T-helper 2 cell treated with Interferon-gamma antibody and Interleukin-4, amounts not matched to agents 5 μg/mL and 100 μg/mL, for 36 hours (primary cell): ENCODE measurements around the gene GUCD1.
"Not testable (repeated sequence)": the region's sequence is repeated elsewhere in the genome, so short reads cannot be mapped to it uniquely, and the experiment has no call there.

Source experiments
- DNase-seq: peaks from one replicate; pipeline ENCODE4 v3.0.0; 2021; ENCODE audit warnings: low spot score
- H3K27ac Mint-ChIP-seq: one replicate; pipeline ENCODE4 v1.8.0; 2021; ENCODE audit warnings: mild to moderate bottlenecking, mixed read lengths
- H3K27me3 Mint-ChIP-seq: one replicate; pipeline ENCODE4 v1.8.0; 2021; ENCODE audit warnings: low read depth, mixed read lengths
- H3K36me3 Mint-ChIP-seq: one replicate; pipeline ENCODE4 v1.8.0; 2021; ENCODE audit warnings: low read depth, mixed read lengths
- H3K4me1 Mint-ChIP-seq: one replicate; pipeline ENCODE4 v1.8.0; 2021; ENCODE audit warnings: low read depth, mixed read lengths
- H3K4me3 Mint-ChIP-seq: one replicate; pipeline ENCODE4 v1.8.0; 2022; ENCODE audit warnings: mild to moderate bottlenecking, moderate library complexity, mixed read lengths
- H3K9me3 Mint-ChIP-seq: one replicate; pipeline ENCODE4 v1.8.0; 2021; ENCODE audit warnings: mixed read lengths

The GUCD1 gene

GRCh38 chr22:24593836-24594568 lies 39.1 kb upstream of the GUCD1 start:
- no peak for DNase-seq
- Mint-ChIP-seq H3K36me3 (no peaks in the 10 kb centered on the region), H3K4me3 (peak overlapping the region; percentile 66), H3K4me1 (peaks cover 1% of the 10 kb centered on the region), H3K27ac (no peak overlapping the region), H3K27me3 (no peaks in the 10 kb centered on the region), H3K9me3 (no peaks in the 10 kb centered on the region)

- H3K9me3 Mint-ChIP-seq, H3K27me3 Mint-ChIP-seq, H3K4me1 Mint-ChIP-seq, H3K36me3 Mint-ChIP-seq, DNase-seq, H3K27ac Mint-ChIP-seq: not testable (repeated sequence)
- peak overlapping the region; percentile 66 for H3K4me3 Mint-ChIP-seq
Observed at GRCh38 chr22:24593559-24593835, 38.6 kb upstream of the GUCD1 start.

GRCh38 chr22:24592851-24593558 lies 38.1 kb upstream of the GUCD1 start, which contains the start of gene LRRC75B:
TSS of gene LRRC75B (minus strand) at chr22:24593073. CDS start at chr22:24593039, 34 bp downstream.
- Mint-ChIP-seq H3K9me3 (no peaks in the 10 kb centered on the region), H3K4me3 (peak within 1 kb of the TSS; percentile 89), H3K4me1 (peaks cover 1% of the 10 kb centered on the region), H3K36me3 (no peaks in the 10 kb centered on the region), H3K27ac (peak within 1 kb of the TSS; percentile 41), H3K27me3 (no peaks in the 10 kb centered on the region)
- DNase-seq, result peak; percentile 64

GRCh38 chr22:24592058-24592850 lies 37.3 kb upstream of the GUCD1 start:
- DNase-seq, result no peak
- Mint-ChIP-seq H3K4me3 (peak overlapping the region; percentile 89), H3K4me1 (peaks cover 1% of the 10 kb centered on the region), H3K27me3 (no peaks in the 10 kb centered on the region), H3K36me3 (no peaks in the 10 kb centered on the region), H3K27ac (peak overlapping the region; percentile 41), H3K9me3 (no peaks in the 10 kb centered on the region)

- no peak for DNase-seq
- Mint-ChIP-seq H3K4me3 (peak overlapping the region; percentile 5), H3K4me1 (peaks cover 1% of the 10 kb centered on the region), H3K27ac (no peak overlapping the region), H3K27me3 (no peaks in the 10 kb centered on the region), H3K9me3 (no peaks in the 10 kb centered on the region), H3K36me3 (no peaks in the 10 kb centered on the region)
Observed at GRCh38 chr22:24591286-24591830, 36.4 kb upstream of the GUCD1 start.

- H3K36me3 Mint-ChIP-seq, result no peaks in the 10 kb centered on the region
- no peak overlapping the region for H3K4me3 Mint-ChIP-seq
- peaks cover 1% of the 10 kb centered on the region for H3K4me1 Mint-ChIP-seq
- no peaks in the 10 kb centered on the region for H3K27me3 Mint-ChIP-seq
- no peaks in the 10 kb centered on the region for H3K9me3 Mint-ChIP-seq
- no peak overlapping the region for H3K27ac Mint-ChIP-seq
- DNase-seq, result no peak
Observed at GRCh38 chr22:24590596-24591173, 35.7 kb upstream of the GUCD1 start.

- Mint-ChIP-seq H3K4me3 (no peak overlapping the region), H3K9me3 (no peaks in the 10 kb centered on the region), H3K4me1 (peaks cover 1% of the 10 kb centered on the region), H3K36me3 (no peaks in the 10 kb centered on the region), H3K27me3 (no peaks in the 10 kb centered on the region), H3K27ac (no peak overlapping the region)
- no peak for DNase-seq
Observed at GRCh38 chr22:24589518-24590030, 34.6 kb upstream of the GUCD1 start.

- Mint-ChIP-seq H3K4me1 (peaks cover 1% of the 10 kb centered on the region), H3K27me3 (no peaks in the 10 kb centered on the region), H3K27ac (no peak overlapping the region), H3K36me3 (no peaks in the 10 kb centered on the region), H3K4me3 (no peak overlapping the region), H3K9me3 (no peaks in the 10 kb centered on the region)
- no peak for DNase-seq
Observed at GRCh38 chr22:24588757-24589481, 34.0 kb upstream of the GUCD1 start.

- Mint-ChIP-seq H3K27me3 (no peaks in the 10 kb centered on the region), H3K36me3 (no peaks in the 10 kb centered on the region), H3K9me3 (no peaks in the 10 kb centered on the region), H3K4me1 (peaks cover 1% of the 10 kb centered on the region), H3K4me3 (no peak overlapping the region), H3K27ac (no peak overlapping the region)
- DNase-seq, result no peak
Observed at GRCh38 chr22:24588381-24588756, 33.4 kb upstream of the GUCD1 start.

GRCh38 chr22:24587948-24588347 lies 33.0 kb upstream of the GUCD1 start:
- H3K27me3 Mint-ChIP-seq, result no peaks in the 10 kb centered on the region
- DNase-seq, result no peak
- no peaks in the 10 kb centered on the region for H3K9me3 Mint-ChIP-seq
- no peaks in the 10 kb centered on the region for H3K36me3 Mint-ChIP-seq
- H3K27ac Mint-ChIP-seq, result no peak overlapping the region
- H3K4me3 Mint-ChIP-seq, result no peak overlapping the region
- peaks cover 1% of the 10 kb centered on the region for H3K4me1 Mint-ChIP-seq

GRCh38 chr22:24587251-24587650 lies 32.3 kb upstream of the GUCD1 start:
- H3K36me3 Mint-ChIP-seq, result no peaks in the 10 kb centered on the region
- no peak for DNase-seq
- H3K27me3 Mint-ChIP-seq, result no peaks in the 10 kb centered on the region
- H3K9me3 Mint-ChIP-seq, result no peaks in the 10 kb centered on the region
- no peak overlapping the region for H3K27ac Mint-ChIP-seq
- no peaks in the 10 kb centered on the region for H3K4me1 Mint-ChIP-seq
- H3K4me3 Mint-ChIP-seq, result no peak overlapping the region

GRCh38 chr22:24585927-24586546 lies 31.1 kb upstream of the GUCD1 start:
- H3K4me3 Mint-ChIP-seq, result no peak overlapping the region
- no peaks in the 10 kb centered on the region for H3K36me3 Mint-ChIP-seq
- no peaks in the 10 kb centered on the region for H3K27me3 Mint-ChIP-seq
- no peak overlapping the region for H3K27ac Mint-ChIP-seq
- no peak for DNase-seq
- H3K4me1 Mint-ChIP-seq, result no peaks in the 10 kb centered on the region
- no peaks in the 10 kb centered on the region for H3K9me3 Mint-ChIP-seq

- H3K4me1 Mint-ChIP-seq, result no peaks in the 10 kb centered on the region
- no peak for DNase-seq
- no peaks in the 10 kb centered on the region for H3K27me3 Mint-ChIP-seq
- no peak overlapping the region for H3K4me3 Mint-ChIP-seq
- H3K27ac Mint-ChIP-seq, result no peak overlapping the region
- H3K9me3 Mint-ChIP-seq, result no peaks in the 10 kb centered on the region
- no peaks in the 10 kb centered on the region for H3K36me3 Mint-ChIP-seq
Observed at GRCh38 chr22:24585461-24585860, 30.5 kb upstream of the GUCD1 start.
